Thyroid gland (tissue), 4 donors: ENCODE data around the gene SLC22A25.

Experiments used
- CTCF ChIP-seq, 6 experiments: fragments of 200-600 bp in 3 of 6; fragments of 450-650 bp in 3 of 6; sonication (generic) in 3 of 6; IDR thresholded peaks; one replicate each; pipeline ENCODE4 v1.5.1; 2016 to 2019; ENCODE audit warnings: antibody characterized with exemption in 6 of 6, mild to moderate bottlenecking in 2 of 6, inconsistent platforms in 1 of 6, moderate library complexity in 1 of 6
- POLR2A ChIP-seq, 2 donors: fragments of 450-650 bp; IDR thresholded peaks; one replicate each; pipeline ENCODE4 v1.6.1; 2017; ENCODE audit warnings: antibody characterized with exemption in 2 of 2, mild to moderate bottlenecking in 2 of 2, moderate library complexity in 1 of 2

DNA sequence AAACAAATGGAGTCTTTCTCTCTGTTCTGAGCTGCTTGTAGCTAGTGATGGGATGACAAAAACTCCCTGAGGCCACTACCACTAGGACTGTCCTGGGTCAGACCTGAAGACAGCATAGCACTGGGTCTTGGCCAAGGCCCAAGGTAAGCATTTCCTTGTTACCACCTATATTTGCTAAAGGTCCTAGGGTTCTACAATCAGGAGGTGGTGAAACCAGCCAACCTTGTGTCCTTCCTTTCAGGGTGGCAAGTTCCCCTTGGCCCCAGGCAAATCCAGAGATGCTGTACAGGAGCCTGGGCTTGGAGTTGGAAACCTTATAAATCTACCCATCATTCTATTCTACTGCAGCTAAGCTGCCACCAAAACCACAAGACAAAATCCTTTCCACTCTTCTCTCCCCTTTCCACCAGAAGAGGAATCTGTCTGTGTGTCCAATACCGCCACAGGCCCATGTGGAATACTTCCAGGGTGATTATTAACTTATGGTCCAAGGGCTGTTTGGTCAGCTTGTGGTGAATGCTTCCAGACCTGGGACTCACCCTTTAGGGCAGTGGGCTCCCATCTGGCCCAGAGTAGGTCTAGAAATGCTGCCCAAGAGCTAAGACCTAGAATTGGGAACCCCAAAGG lies 16.8 kb downstream of the SLC22A25 start:
- TF ChIP-seq CTCF (IDR thresholded peaks at IDR 0.05), result no peak
- no peak for TF ChIP-seq POLR2A (IDR thresholded peaks at IDR 0.05)
